ENCODE results near the gene NFE2L1. TPM values are rescaled to one million over a fixed set of nuclear protein-coding genes. Genes with fewer than 3 reads are reported as not detected.
"Not testable (repeated sequence)": the region's sequence is repeated elsewhere in the genome, so short reads cannot be mapped to it uniquely, and the experiment has no call there.

Gene NFE2L1
- polyA plus RNA-seq, 2 of the 4 experiments (the other 2 are of a cell fraction): 108 to 283 TPM

DNA sequence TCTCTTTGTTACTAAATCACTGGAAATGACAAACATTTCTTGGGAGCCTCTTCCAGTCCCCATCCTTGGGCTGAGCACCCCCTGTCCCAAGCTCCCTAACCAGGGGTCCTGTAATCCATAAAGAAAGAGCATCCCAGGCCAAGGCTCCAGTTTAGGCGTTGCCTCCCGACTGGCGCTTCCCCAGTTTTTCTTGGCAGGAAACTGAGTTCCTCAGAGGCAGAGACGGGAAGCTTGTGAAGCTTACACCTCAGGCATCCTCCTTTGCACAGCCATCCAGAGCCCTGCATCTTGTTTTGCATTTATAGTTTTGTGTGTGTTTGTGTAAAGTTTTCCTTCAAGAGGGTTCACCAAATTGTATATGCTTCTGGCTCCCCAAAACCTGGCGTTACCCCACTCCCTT is 17.6 kb upstream of the NFE2L1 start:
- Histone ChIP-seq H3K4me2 (no peak overlapping the region), H3K4me3 (no peak overlapping the region), H3K27ac (no peak overlapping the region), H3K4me1 (peaks cover 14% of the 10 kb centered on the region), H3K9me3 (no peaks in the 10 kb centered on the region)
- 77% methylated on average over 5 of the region's 5 CpGs for WGBS (ENCODE audit: missing lambda C conversion rate)
- DNase-seq (ENCODE audit: low read depth in 1 of 2, low spot score in 1 of 2) (no peak), FAIRE-seq (no peak), ATAC-seq (no peak)
- TF ChIP-seq JUNB (IDR thresholded peaks at IDR 0.05): no peak
- no peak for TF ChIP-seq PHF8 (IDR thresholded peaks at IDR 0.05; ENCODE audit: borderline replicate concordance, low read depth)
- TF ChIP-seq TFCP2L1 (CRISPR knock-in tag; IDR thresholded peaks at IDR 0.05): no peak
- no peak for TF ChIP-seq NPAS2 (CRISPR knock-in tag; IDR thresholded peaks at IDR 0.05; ENCODE audit: borderline replicate concordance)
- TF ChIP-seq, protein P1, sequence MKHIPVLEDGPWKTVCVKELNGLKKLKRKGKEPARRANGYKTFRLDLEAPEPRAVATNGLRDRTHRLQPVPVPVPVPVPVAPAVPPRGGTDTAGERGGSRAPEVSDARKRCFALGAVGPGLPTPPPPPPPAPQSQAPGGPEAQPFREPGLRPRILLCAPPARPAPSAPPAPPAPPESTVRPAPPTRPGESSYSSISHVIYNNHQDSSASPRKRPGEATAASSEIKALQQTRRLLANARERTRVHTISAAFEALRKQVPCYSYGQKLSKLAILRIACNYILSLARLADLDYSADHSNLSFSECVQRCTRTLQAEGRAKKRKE (CRISPR knock-in tag; IDR thresholded peaks at IDR 0.05; ENCODE audit: low read depth): no peak
- no peak for TF ChIP-seq HOXB13 (CRISPR knock-in tag; IDR thresholded peaks at IDR 0.05; ENCODE audit: low read depth)
- no peak for TF ChIP-seq JUN (IDR thresholded peaks at IDR 0.05)
- ChIA-PET POLR2A (interaction anchor here (0.7 to 2.4 kb wide), 2 partner anchors 18 to 135 kb away, joined by 3 to 15 read pairs; partner anchors contain the start of genes NFE2L1 and SP2), CTCF (interaction anchor here (0.6 to 46.6 kb wide), 14 partner anchors 9 to 570 kb away, joined by 3 to 1398 read pairs (median 6); partner anchors contain the start of genes CBX1, NFE2L1 and SNX11)

DNA sequence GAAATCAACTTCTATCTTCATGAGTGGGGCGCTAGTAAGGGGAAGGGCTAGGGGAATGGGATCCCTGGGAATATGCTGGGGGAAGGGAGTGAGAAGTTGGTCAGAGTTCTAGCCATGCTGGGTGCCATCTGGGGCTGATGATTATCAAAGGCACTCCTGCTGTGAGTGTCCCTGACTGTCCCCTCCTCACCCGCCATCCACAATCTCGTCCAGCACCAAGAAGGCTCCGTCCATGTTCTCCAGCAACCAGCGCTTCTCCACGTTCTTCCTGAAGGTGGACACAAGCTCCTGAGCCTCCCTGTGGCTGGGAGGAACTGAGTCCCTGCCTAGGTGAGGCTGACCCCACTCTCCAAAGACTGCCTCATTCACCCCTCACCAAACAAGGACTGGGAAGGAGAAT is 16.2 kb upstream of the NFE2L1 start:
- TF ChIP-seq ZFP36 (IDR thresholded peaks at IDR 0.05; ENCODE audit: borderline replicate concordance, partially characterized antibody): no peak
- no peak for TF ChIP-seq FOSB (CRISPR knock-in tag; IDR thresholded peaks at IDR 0.05)
- no peak for TF ChIP-seq RAD21 (conservative IDR thresholded peaks at IDR 0.05 in 1 of 2, IDR thresholded peaks at IDR 0.05 in 1 of 2)
- TF ChIP-seq, protein P2, sequence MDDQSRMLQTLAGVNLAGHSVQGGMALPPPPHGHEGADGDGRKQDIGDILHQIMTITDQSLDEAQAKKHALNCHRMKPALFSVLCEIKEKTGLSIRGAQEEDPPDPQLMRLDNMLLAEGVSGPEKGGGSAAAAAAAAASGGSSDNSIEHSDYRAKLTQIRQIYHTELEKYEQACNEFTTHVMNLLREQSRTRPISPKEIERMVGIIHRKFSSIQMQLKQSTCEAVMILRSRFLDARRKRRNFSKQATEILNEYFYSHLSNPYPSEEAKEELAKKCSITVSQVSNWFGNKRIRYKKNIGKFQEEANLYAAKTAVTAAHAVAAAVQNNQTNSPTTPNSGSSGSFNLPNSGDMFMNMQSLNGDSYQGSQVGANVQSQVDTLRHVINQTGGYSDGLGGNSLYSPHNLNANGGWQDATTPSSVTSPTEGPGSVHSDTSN (IDR thresholded peaks at IDR 0.05): no peak
- TF ChIP-seq CBX2 (IDR thresholded peaks at IDR 0.05; ENCODE audit: borderline replicate concordance, low read depth): no peak
- TF ChIP-seq JUN (IDR thresholded peaks at IDR 0.05): no peak
- no peak for TF ChIP-seq HEYL (CRISPR knock-in tag; IDR thresholded peaks at IDR 0.05)
- no peak for TF ChIP-seq TFCP2L1 (CRISPR knock-in tag; IDR thresholded peaks at IDR 0.05)
- no peak for TF ChIP-seq EHMT2 (IDR thresholded peaks at IDR 0.05; ENCODE audit: low read depth)
- no peak for TF ChIP-seq JUNB (IDR thresholded peaks at IDR 0.05)
- no peak for TF ChIP-seq RARB (CRISPR knock-in tag; IDR thresholded peaks at IDR 0.05)
- Histone ChIP-seq H3K4me2 (no peak overlapping the region), H3K4me3 (no peak overlapping the region), H3K27ac (no peak overlapping the region), H3K9me3 (no peaks in the 10 kb centered on the region), H3K4me1 (no peaks in the 10 kb centered on the region)
- FAIRE-seq (no peak), DNase-seq (ENCODE audit: low read depth in 1 of 2, low spot score in 1 of 2) (no peak), ATAC-seq (no peak)
- POLR2A ChIA-PET: interaction anchor here (0.7 to 2.4 kb wide), 2 partner anchors 17 to 76 kb away, joined by 3 to 15 read pairs; partner anchors contain the start of gene NFE2L1
- WGBS (ENCODE audit: missing lambda C conversion rate): 82% methylated on average over 6 of the region's 6 CpGs
- CTCF ChIA-PET: interaction anchor here (1.0 to 46.6 kb wide), 6 partner anchors 11 to 104 kb away, joined by 3 to 1398 read pairs (median 12); partner anchors contain the start of gene NFE2L1

DNA sequence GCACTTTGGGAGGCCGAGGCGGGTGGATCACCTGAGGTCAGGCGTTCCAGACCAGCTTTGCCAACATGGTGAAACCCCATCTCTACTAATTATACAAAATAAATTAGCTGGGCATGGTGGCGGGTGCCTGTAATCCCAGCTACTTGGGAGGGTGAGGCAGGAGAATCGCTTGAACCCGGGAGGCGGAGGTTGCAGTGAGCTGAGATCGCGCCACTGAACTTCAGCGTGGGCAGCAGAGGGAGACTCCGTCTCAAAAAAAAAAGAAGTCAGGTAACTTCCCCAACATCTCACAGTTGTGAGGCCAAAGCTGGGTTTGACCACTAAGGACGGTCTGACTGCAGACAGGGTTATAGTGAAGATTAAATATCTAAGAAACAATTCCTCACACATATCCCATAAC is 13.4 kb upstream of the NFE2L1 start:
- H3K4me2 ChIP-seq; H3K4me3 ChIP-seq; H3K27ac ChIP-seq; H3K9me3 ChIP-seq; H3K4me1 ChIP-seq; FAIRE-seq; DNase-seq (ENCODE audit: low read depth in 1 of 2, low spot score in 1 of 2); ATAC-seq: not testable (repeated sequence)
- CTCF ChIA-PET: interaction anchor here (0.6 to 46.6 kb wide), 10 partner anchors 9 to 567 kb away, joined by 3 to 1398 read pairs (median 8); partner anchors contain the start of gene NFE2L1
- POLR2A ChIA-PET: interaction anchor here (0.6 to 1.4 kb wide), 2 partner anchors 14 to 74 kb away, joined by 3 to 6 read pairs; partner anchors contain the start of gene NFE2L1
- WGBS (ENCODE audit: missing lambda C conversion rate): 93% methylated on average over 12 of the region's 12 CpGs

DNA sequence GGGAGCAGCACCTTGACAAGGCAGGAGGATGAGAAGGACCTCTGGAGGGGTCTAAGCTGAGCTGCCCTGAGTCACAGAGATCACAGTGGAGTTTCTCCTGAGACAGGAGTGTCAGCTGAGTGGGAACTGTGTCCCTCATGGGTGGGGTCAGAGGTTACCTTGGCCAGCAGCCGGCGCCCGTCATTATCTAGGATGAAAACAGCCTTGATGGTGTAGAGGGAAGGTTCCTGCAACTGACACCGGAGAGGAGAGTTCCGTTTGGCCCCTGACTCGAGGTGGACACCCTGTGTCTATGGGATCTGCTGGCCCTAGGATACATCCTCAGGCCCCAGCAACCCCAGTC is 11.5 kb upstream of the NFE2L1 start:
- H3K9me3 ChIP-seq: no peaks in the 10 kb centered on the region
- ChIA-PET CTCF (interaction anchor here (0.8 to 46.6 kb wide), 19 partner anchors 8 to 577 kb away, joined by 3 to 1398 read pairs (median 5); partner anchors contain the start of gene NFE2L1), POLR2A (interaction anchor here (1.4 to 1.6 kb wide), 2 partner anchors 10 to 12 kb away, joined by 4 to 9 read pairs; no protein-coding TSS in a partner anchor)
- FAIRE-seq: no peak
- H3K4me1 ChIP-seq: 0 out of 3 replicates have a peak, but pooled peaks cover 3% of the 10 kb centered on the region
- WGBS (ENCODE audit: missing lambda C conversion rate): 75% methylated on average over 6 of the region's 6 CpGs
- no peak for TF ChIP-seq CBX2 (IDR thresholded peaks at IDR 0.05; ENCODE audit: borderline replicate concordance, low read depth)
- TF ChIP-seq EP300 (IDR thresholded peaks at IDR 0.05): no peak
- TF ChIP-seq NPAS2 (CRISPR knock-in tag; IDR thresholded peaks at IDR 0.05; ENCODE audit: borderline replicate concordance): no peak
- TF ChIP-seq HEYL (CRISPR knock-in tag; IDR thresholded peaks at IDR 0.05): no peak
- no peak for TF ChIP-seq JUN (IDR thresholded peaks at IDR 0.05)
- TF ChIP-seq, protein P3, sequence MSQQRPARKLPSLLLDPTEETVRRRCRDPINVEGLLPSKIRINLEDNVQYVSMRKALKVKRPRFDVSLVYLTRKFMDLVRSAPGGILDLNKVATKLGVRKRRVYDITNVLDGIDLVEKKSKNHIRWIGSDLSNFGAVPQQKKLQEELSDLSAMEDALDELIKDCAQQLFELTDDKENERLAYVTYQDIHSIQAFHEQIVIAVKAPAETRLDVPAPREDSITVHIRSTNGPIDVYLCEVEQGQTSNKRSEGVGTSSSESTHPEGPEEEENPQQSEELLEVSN (IDR thresholded peaks at IDR 0.05; ENCODE audit: borderline replicate concordance, low read depth): no peak
- TF ChIP-seq ZC3H11A (IDR thresholded peaks at IDR 0.05): no peak
- H3K4me2 ChIP-seq: peak overlapping the region; percentile 91
- no peak for DNase-seq (ENCODE audit: low read depth in 1 of 2, low spot score in 1 of 2)
- H3K27ac ChIP-seq: peak overlapping the region; percentile 74 to 91; a peak in 4 of 6 replicates
- H3K4me3 ChIP-seq: peak overlapping the region; percentile 63; the same call in 2 of the 3 replicates
- ATAC-seq: peak; percentile 2 to 10; a peak in 3 of 6 replicates

All from A549 (cell line).